Suprapubic skin (tissue), 4 donors: ENCODE data around the gene STRADB. TPM values are rescaled to one million over a fixed set of nuclear protein-coding genes. Genes with fewer than 3 reads are reported as not detected.
"Not testable (repeated sequence)": the region's sequence is repeated elsewhere in the genome, so short reads cannot be mapped to it uniquely, and the experiment has no call there.

Experiments used
- DNase-seq, 2 donors: peaks; one replicate each; pipeline ENCODE4 v3.0.0-alpha.2; 2019; ENCODE audit warnings: low spot score in 2 of 2
- H3K27ac ChIP-seq: fragments of 200-600 bp; sonication (generic); one replicate; pipeline ENCODE4 v1.5.1; 2019
- H3K27me3 ChIP-seq: fragments of 200-600 bp; sonication (generic); one replicate; pipeline ENCODE4 v1.5.1; 2019
- H3K36me3 ChIP-seq: fragments of 200-600 bp; sonication (generic); one replicate; pipeline ENCODE4 v1.5.1; 2019
- H3K4me1 ChIP-seq: fragments of 200-600 bp; sonication (generic); one replicate; pipeline ENCODE4 v1.5.1; 2019
- H3K4me3 ChIP-seq: fragments of 200-600 bp; sonication (generic); one replicate; pipeline ENCODE4 v1.5.1; 2019; ENCODE audit warnings: mild to moderate bottlenecking
- H3K9me3 ChIP-seq: fragments of 200-600 bp; sonication (generic); one replicate; pipeline ENCODE4 v1.5.1; 2019
- EP300 ChIP-seq: sonication (generic); formaldehyde crosslinking; IDR thresholded peaks from one replicate; pipeline ENCODE4 v1.6.1; 2017; ENCODE audit warnings: antibody characterized with exemption
- POLR2A ChIP-seq, 2 donors: fragments of 450-650 bp; IDR thresholded peaks; one replicate each; pipeline ENCODE4 v1.6.1; 2017; ENCODE audit warnings: antibody characterized with exemption in 2 of 2, mild to moderate bottlenecking in 2 of 2, moderate library complexity in 2 of 2
- POLR2AphosphoS5 ChIP-seq, 3 donors: sonication (generic); formaldehyde crosslinking; IDR thresholded peaks; one replicate each; pipeline ENCODE4 v1.6.1; 2017; ENCODE audit warnings: antibody characterized with exemption in 3 of 3
- WGBS: methylation state at CpG from one replicate; pipeline ENCODE4 v1.1.5; 2018; 5-methylcytosine and 5-hydroxymethylcytosine counted together
- total RNA-seq, 4 donors: library from RNA; depleted of rRNA; stranded (reverse); fragments of >200 nt; gene quantifications; one replicate each; pipeline ENCODE4 v1.1.0, GENCODE V29; 2016
- TF ChIP-seq, protein P1 (sequence below), 2 donors: fragments of 200-600 bp in 1 of 2; fragments of 450-650 bp in 1 of 2; sonication (generic) in 1 of 2; IDR thresholded peaks; one replicate each; pipeline ENCODE4 v1.5.1; 2016 to 2019; ENCODE audit warnings: antibody characterized with exemption in 2 of 2, mild to moderate bottlenecking in 1 of 2, moderate library complexity in 1 of 2

The STRADB gene
- total RNA-seq, 4 donors from 2014 or later = 5.8 to 23.3 (median 9.3) TPM

DNA sequence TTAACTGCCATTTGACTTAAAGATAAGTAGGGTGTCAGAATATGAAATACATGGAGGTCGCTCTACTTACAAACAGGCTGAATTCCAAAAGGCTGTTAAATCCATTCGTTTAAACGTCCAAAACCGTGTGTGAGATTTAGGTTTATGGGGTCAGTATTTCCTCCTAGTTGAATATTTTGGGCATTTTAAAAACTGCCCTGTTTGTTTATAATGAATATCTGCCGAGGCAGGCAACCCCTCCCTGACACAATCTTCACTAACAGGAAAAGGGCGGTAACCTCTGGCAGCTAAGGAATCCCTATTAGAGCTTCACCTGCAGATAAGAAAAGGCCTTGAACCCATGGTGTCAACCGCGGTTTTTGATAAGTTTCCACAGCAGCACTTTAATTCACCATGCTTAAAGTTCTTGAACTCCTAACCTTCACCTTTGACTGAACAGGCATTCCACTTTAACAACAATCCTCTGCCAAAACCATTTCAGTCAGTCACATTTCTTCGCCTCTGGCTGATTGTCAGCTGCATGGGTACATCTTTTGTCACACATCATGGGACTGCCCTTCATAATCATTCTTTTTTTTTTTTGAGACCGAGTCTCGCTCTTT is 18.0 kb upstream of the STRADB start:
- Histone ChIP-seq H3K36me3 (no peaks in the 10 kb centered on the region), H3K27me3 (no peaks in the 10 kb centered on the region), H3K4me3 (no peak overlapping the region), H3K4me1 (peaks cover 22% of the 10 kb centered on the region), H3K9me3 (no peaks in the 10 kb centered on the region), H3K27ac (no peak overlapping the region)
- WGBS = 64% methylated on average over 11 of the region's 11 CpGs
- DNase-seq = no peak
- TF ChIP-seq, protein P1, sequence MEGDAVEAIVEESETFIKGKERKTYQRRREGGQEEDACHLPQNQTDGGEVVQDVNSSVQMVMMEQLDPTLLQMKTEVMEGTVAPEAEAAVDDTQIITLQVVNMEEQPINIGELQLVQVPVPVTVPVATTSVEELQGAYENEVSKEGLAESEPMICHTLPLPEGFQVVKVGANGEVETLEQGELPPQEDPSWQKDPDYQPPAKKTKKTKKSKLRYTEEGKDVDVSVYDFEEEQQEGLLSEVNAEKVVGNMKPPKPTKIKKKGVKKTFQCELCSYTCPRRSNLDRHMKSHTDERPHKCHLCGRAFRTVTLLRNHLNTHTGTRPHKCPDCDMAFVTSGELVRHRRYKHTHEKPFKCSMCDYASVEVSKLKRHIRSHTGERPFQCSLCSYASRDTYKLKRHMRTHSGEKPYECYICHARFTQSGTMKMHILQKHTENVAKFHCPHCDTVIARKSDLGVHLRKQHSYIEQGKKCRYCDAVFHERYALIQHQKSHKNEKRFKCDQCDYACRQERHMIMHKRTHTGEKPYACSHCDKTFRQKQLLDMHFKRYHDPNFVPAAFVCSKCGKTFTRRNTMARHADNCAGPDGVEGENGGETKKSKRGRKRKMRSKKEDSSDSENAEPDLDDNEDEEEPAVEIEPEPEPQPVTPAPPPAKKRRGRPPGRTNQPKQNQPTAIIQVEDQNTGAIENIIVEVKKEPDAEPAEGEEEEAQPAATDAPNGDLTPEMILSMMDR (IDR thresholded peaks at IDR 0.05) = no peak
- TF ChIP-seq POLR2A (IDR thresholded peaks at IDR 0.05) = no peak
- no peak for TF ChIP-seq EP300
- TF ChIP-seq POLR2AphosphoS5 (IDR thresholded peaks at IDR 0.05) = no peak

DNA sequence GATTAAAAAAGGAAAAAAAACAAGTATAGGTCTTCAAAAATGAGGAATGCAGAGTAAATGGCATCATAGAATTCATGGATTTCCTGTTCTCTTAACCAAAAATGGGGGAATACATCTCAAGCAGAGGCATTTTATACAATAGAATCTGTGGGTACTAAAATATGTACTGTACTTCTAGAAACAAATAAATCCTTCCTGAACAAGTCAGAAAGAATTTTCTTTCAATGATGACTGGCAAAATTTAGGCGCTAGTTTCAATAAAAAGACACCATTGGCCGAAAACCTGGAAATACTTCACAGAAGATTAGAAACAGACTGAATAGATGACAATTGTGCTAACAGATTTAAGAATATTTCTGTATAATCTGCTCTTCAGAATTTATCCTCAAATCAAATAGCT is 15.4 kb upstream of the STRADB start:
- Histone ChIP-seq H3K27me3 (no peaks in the 10 kb centered on the region), H3K4me3 (no peak overlapping the region), H3K4me1 (peaks cover 34% of the 10 kb centered on the region), H3K36me3 (no peaks in the 10 kb centered on the region), H3K27ac (no peak overlapping the region), H3K9me3 (no peaks in the 10 kb centered on the region)
- TF ChIP-seq POLR2A (IDR thresholded peaks at IDR 0.05) (no peak), POLR2AphosphoS5 (IDR thresholded peaks at IDR 0.05) (no peak), EP300 (no peak)
- TF ChIP-seq, protein P1 (IDR thresholded peaks at IDR 0.05) = no peak
- 77% methylated on average over 2 of the region's 2 CpGs for WGBS
- DNase-seq = no peak

DNA sequence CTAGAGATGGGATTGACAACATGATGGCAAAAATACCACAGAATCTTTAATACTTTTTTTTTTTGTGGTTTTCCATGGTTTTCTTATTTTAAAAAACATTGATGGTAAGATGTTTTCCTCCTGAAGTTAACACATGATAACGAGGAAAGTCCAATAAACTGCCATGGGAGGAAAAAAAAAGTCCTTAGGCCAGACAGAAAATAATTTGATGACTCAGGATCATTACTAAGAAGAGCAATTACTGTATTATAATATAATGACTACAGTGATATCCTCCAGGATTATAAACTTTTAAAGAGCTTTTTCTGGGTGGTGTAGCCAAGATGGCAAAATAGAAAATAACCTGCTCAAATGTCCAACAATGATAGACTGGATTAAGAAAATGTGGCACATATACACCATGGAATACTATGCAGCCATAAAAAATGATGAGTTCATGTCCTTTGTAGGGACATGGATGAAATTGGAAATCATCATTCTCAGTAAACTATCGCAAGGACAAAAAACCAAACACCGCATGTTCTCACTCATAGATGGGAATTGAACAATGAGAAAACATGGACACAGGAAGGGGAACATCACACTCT is 12.1 kb upstream of the STRADB start:
- H3K4me1 ChIP-seq = peaks cover 16% of the 10 kb centered on the region
- not testable (repeated sequence) for H3K4me3 ChIP-seq, H3K27ac ChIP-seq, H3K9me3 ChIP-seq, H3K27me3 ChIP-seq, DNase-seq, H3K36me3 ChIP-seq
- WGBS = 82% methylated on average over 3 of the region's 3 CpGs

DNA sequence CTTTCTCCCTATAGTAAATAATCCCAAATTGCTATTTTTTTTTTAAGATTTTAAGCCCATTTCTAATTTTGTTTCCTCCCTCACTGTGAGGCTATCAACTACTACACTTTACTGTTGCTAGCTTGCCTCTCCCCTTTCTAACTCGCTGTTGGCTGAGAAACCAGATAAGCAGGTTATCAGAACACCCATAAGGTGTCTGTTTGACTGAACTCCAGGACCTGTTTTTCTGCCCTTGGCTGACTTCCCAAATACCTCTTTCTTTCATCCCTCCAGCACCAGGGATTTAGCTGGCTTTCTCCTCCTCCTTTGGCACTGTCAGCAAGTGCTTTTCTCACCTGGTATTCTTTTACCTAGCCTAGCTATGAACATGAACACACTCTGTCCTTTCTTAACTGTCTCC is 11.4 kb upstream of the STRADB start:
- no peak for DNase-seq
- WGBS = 50% methylated on average over 1 of the region's 1 CpG
- Histone ChIP-seq H3K27ac (no peak overlapping the region), H3K27me3 (no peaks in the 10 kb centered on the region), H3K4me1 (peaks cover 22% of the 10 kb centered on the region), H3K36me3 (no peaks in the 10 kb centered on the region), H3K4me3 (no peak overlapping the region), H3K9me3 (no peaks in the 10 kb centered on the region)
- TF ChIP-seq EP300 = no peak
- TF ChIP-seq POLR2AphosphoS5 (IDR thresholded peaks at IDR 0.05) = peak in 1 of 3 donors; percentile 54

DNA sequence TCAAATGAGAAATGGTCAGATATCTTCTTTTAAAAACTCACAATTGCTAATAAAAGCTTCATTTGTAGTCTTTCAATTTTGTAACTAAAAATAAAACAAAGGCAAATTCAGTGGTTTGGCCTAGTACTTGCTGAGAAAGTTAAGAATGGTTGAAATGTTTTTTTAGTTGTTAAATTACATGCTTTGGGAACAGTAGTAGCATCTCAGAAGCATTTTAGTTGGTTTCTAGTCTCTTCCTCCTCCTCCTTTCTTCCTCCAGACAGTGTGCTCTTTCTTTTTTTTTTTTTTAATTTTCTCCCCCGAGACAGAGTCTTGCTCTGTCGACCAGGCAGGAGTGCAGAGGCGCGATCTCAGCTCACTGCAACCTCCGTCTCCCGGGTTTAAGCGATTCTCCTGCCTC is 10.1 kb upstream of the STRADB start:
- Histone ChIP-seq H3K36me3 (no peaks in the 10 kb centered on the region), H3K27ac (no peak overlapping the region), H3K9me3 (no peaks in the 10 kb centered on the region), H3K27me3 (no peaks in the 10 kb centered on the region), H3K4me1 (peaks cover 22% of the 10 kb centered on the region), H3K4me3 (no peak overlapping the region)
- TF ChIP-seq, protein P1 (IDR thresholded peaks at IDR 0.05) = no peak
- TF ChIP-seq EP300 = no peak
- no peak for TF ChIP-seq POLR2A (IDR thresholded peaks at IDR 0.05)
- TF ChIP-seq POLR2AphosphoS5 (IDR thresholded peaks at IDR 0.05) = no peak
- 70% methylated on average over 7 of the region's 7 CpGs for WGBS
- no peak for DNase-seq

DNA sequence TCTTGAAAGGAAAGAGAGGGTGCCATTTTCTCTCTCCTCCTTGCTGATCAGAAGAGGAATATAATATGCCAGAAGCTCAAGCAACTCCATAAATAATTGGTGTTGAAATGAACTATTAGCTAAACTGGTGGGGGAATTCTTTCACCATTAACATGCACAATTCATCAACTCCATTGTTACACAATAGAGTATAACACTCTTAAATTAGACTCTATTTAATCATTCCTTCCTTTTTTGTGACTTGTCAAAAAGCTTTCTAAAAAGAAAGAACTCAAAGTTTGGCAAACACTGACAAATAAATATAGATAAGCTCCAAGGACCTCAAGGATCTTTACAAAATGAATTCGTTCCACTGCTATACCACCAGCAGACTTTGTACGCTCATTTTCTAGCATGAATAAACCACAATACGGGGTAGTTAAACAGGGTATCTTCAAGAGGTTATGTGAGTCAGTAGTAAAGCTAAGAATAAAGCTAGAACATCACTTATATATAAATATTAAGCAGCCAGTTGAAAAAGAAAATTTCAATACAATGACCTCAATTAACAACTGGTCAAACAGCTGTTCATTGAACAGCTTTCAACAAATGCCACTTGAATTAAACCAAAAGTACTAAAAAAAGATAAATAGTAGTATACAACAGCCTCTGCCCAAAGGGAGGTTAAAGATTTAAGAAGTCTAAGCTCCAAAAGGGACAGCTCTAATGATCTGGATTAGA is 6.6 kb upstream of the STRADB start:
- H3K9me3 ChIP-seq = no peaks in the 10 kb centered on the region
- H3K4me1 ChIP-seq = peaks cover 36% of the 10 kb centered on the region
- no peaks in the 10 kb centered on the region for H3K36me3 ChIP-seq
- TF ChIP-seq POLR2A (IDR thresholded peaks at IDR 0.05) = no peak
- TF ChIP-seq EP300 = no peak
- TF ChIP-seq POLR2AphosphoS5 (IDR thresholded peaks at IDR 0.05) = no peak
- TF ChIP-seq, protein P1 (IDR thresholded peaks at IDR 0.05) = no peak
- WGBS = 91% methylated on average over 3 of the region's 3 CpGs
- H3K27ac ChIP-seq = no peak overlapping the region
- no peak for DNase-seq
- no peak overlapping the region for H3K4me3 ChIP-seq
- no peaks in the 10 kb centered on the region for H3K27me3 ChIP-seq
